BE2C (cell line): Measurements from ENCODE around the gene ANKLE2.

Experiments used
- DNase-seq: peaks from one replicate; pipeline ENCODE4 v3.0.0-alpha.2; 2020
- H3K27me3 ChIP-seq: fragments of 250-450 bp; sonication (Bioruptor Pico); 2 replicates; pipeline ENCODE4 v1.5.1; 2020; ENCODE audit warnings: mild to moderate bottlenecking
- H3K36me3 ChIP-seq: fragments of 250-450 bp; sonication (Bioruptor Pico); 2 replicates; pipeline ENCODE4 v1.5.1; 2020; ENCODE audit warnings: mild to moderate bottlenecking
- H3K4me1 ChIP-seq: fragments of 250-450 bp; sonication (Bioruptor Pico); 2 replicates; pipeline ENCODE4 v1.5.1; 2020
- H3K4me3 ChIP-seq: 2 replicates; pipeline ENCODE4 v1.5.1; 2011; ENCODE audit warnings: low read depth, low read length
- H3K9me3 ChIP-seq: fragments of 250-450 bp; sonication (Bioruptor Pico); 2 replicates; pipeline ENCODE4 v1.5.1; 2020
- TF ChIP-seq, protein P1 (sequence below): IDR thresholded peaks from 2 replicates; pipeline ENCODE4 v1.5.1; 2012; ENCODE audit warnings: mild to moderate bottlenecking, low read depth, low read length

ANKLE2 gene

DNA sequence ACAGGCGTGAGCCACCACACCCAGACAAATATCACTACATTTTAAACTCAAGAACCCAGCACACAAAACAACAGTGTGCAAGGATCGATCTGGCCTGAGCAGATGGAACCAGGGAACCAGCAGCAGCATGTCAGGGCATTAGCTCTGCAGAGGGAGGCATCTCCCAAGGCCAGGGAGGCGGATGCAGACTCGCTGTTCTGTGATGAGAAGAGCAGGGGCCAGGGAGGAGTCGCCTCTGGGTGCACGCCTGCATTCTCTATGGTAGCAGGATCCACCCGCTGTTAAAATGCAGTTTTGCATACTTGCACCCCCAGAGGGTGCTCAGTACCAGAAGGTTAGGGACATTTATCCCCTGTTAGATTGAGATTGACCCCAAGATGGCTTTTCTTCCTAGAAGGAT is 33.1 kb downstream of the ANKLE2 start:
- H3K4me1 ChIP-seq: no peaks in the 10 kb centered on the region
- H3K4me3 ChIP-seq: no peak overlapping the region
- H3K36me3 ChIP-seq: peaks cover 75% of the 10 kb centered on the region
- no peaks in the 10 kb centered on the region for H3K27me3 ChIP-seq
- no peak for DNase-seq
- TF ChIP-seq, protein P1, sequence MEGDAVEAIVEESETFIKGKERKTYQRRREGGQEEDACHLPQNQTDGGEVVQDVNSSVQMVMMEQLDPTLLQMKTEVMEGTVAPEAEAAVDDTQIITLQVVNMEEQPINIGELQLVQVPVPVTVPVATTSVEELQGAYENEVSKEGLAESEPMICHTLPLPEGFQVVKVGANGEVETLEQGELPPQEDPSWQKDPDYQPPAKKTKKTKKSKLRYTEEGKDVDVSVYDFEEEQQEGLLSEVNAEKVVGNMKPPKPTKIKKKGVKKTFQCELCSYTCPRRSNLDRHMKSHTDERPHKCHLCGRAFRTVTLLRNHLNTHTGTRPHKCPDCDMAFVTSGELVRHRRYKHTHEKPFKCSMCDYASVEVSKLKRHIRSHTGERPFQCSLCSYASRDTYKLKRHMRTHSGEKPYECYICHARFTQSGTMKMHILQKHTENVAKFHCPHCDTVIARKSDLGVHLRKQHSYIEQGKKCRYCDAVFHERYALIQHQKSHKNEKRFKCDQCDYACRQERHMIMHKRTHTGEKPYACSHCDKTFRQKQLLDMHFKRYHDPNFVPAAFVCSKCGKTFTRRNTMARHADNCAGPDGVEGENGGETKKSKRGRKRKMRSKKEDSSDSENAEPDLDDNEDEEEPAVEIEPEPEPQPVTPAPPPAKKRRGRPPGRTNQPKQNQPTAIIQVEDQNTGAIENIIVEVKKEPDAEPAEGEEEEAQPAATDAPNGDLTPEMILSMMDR: no peak
- no peaks in the 10 kb centered on the region for H3K9me3 ChIP-seq

DNA sequence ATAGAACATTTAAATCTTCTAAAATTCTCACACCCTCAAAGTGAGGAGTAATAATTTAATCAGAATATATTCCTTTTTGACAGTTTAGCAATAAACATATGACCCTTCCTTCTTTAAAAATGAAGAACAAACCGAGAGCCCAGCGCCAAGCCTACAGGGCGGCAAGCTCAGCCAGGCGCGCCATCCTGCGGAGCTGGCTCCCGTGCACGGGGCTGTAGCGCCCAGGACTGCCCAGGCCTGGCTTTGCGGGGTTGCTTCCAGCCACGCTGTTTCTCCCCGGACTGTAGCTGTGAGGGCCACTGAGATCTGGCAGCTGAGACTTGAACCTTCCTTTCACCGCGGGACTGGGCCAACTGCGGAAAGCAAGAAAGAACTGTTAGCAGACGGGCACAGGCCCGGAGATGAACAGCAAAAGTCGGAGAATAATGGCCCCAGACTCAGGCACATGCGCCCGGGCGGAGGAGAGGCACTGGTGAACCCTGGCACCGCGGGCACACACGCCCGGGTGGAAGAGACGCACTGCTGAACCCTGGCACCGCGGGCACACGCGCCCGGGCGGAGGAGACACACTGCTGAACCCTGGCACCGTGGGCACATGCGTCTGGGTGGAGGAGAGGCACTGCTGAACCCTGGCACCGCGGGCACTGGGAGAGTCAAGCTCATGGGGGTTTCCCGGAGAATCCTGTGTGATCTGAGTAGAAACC is 34.4 kb downstream of the ANKLE2 start:
- no peaks in the 10 kb centered on the region for H3K9me3 ChIP-seq
- TF ChIP-seq, protein P1: no peak
- no peak overlapping the region for H3K4me3 ChIP-seq
- peaks cover 87% of the 10 kb centered on the region for H3K36me3 ChIP-seq
- H3K27me3 ChIP-seq: no peaks in the 10 kb centered on the region
- H3K4me1 ChIP-seq: no peaks in the 10 kb centered on the region
- no peak for DNase-seq

DNA sequence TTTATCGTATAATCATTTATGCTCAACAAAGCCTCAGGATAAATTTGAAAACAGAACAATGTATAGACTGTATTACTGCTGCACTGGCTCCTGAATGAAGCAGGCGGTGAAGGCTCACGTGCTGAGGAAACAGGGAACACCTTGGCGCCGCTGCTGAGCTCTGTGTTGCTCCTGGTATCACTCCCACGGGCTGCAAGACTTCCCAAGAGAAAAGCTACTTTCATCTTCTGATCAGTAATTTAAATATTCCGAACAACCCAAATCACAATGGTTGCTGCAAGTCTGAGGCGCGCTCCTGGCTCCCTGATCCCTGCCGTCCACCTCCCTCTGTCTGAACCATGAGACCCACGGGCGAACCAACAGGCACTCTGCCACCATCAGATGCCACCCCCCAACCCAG is 35.2 kb downstream of the ANKLE2 start:
- Histone ChIP-seq H3K9me3 (no peaks in the 10 kb centered on the region), H3K36me3 (peaks cover 90% of the 10 kb centered on the region), H3K27me3 (no peaks in the 10 kb centered on the region), H3K4me3 (no peak overlapping the region), H3K4me1 (no peaks in the 10 kb centered on the region)
- no peak for DNase-seq
- TF ChIP-seq, protein P1: no peak

DNA sequence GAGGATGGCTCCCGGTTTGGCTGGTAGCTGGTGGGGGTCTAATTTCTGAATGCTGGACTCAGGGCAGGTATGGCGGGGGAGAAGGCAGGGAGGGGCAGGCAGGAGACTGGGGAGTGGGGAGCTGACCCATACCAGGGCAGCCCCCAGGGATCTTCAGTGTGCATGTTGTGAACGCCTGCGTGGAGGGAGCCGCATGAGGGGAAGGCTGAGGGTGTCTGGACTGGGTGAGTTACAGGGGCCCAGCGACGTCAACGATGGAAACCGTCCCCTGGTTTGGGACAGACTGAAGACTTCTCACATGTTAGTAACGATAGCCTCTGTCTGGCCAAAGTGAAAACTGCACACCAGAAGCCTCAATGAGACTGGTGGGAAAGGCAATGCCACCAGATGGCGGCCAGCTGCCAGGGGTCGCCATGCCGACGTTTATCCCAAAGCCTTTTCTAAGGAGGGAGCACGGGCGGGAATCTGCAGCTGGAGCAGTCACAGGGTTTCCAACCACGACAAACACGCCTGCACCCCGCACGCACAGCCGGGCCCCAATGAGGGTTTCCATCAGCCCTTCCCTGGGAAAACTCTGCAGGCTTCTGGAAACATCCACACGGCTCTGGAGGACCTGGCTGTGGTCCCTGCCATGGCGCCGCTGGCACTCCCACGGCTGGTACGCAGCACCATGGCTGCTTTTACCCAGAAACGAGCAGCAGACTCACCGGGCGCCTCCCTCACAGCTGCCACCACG is 37.0 kb downstream of the ANKLE2 start:
- Histone ChIP-seq H3K4me3 (no peak overlapping the region), H3K27me3 (no peaks in the 10 kb centered on the region), H3K36me3 (peaks cover 90% of the 10 kb centered on the region), H3K4me1 (no peaks in the 10 kb centered on the region), H3K9me3 (no peaks in the 10 kb centered on the region)
- DNase-seq: no peak
- TF ChIP-seq, protein P1: no peak

DNA sequence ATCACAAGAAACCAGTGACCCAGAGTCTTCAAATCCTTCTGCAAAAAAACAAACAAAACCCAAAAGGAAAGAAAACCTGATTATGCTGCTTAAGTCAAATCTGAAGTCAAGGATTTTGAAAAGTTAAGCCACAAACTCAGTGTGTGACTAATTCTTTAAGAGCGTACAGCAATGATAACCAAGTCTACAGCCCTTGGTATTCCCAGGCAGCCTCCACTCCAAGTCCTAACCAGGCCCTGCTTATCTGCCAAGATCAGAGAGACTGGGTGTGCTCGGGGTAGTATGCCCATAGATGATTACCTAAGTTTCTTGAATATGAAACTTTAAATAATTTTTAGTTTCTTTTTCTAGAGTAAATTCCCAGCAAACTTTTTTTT is 37.9 kb downstream of the ANKLE2 start:
- H3K27me3 ChIP-seq: no peaks in the 10 kb centered on the region
- DNase-seq: no peak
- no peak overlapping the region for H3K4me3 ChIP-seq
- TF ChIP-seq, protein P1: no peak
- peaks cover 94% of the 10 kb centered on the region for H3K36me3 ChIP-seq
- no peaks in the 10 kb centered on the region for H3K9me3 ChIP-seq
- H3K4me1 ChIP-seq: no peaks in the 10 kb centered on the region

DNA sequence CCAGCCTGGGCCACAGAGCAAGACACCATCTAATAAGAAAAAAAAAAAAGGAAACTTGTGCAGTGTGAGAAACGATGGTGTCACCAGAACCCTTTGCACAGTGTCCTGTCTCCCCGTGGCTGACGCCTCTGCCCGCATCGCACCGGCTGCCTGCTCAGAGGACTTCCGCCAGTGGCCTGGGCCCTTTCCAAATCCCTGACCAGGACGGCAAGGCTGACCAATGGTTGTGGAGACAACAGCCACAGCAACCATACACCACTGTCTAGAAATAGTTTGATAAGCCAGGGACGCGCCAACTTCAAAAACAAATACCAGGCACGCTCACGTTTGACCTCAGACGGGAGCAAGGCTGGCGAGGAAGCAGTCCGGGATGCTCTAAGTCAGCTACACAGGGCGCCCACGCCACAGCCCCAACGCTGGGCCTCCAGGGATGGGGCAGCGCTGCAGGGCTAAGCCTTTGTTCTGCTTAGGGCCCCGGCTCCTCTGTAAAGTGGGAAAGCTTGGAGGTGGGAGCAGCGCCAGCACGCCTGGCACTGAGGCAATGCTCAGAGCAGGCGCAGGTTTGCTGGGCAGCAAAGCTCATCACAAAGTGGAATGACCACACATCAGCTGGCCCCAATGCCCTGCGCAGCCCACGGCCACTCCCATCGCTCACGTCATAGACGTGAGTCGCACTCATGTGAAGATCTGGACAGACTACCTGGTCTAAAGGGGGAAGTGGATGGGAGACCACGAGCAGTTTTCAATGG is 38.4 kb downstream of the ANKLE2 start:
- TF ChIP-seq, protein P1: no peak
- peaks cover 91% of the 10 kb centered on the region for H3K36me3 ChIP-seq
- DNase-seq: no peak
- no peaks in the 10 kb centered on the region for H3K9me3 ChIP-seq
- no peaks in the 10 kb centered on the region for H3K27me3 ChIP-seq
- no peak overlapping the region for H3K4me3 ChIP-seq
- H3K4me1 ChIP-seq: no peaks in the 10 kb centered on the region
